Adrenal gland (tissue), 5 donors: ENCODE results near the gene TMEM141.

Experiments used
- CTCF ChIP-seq, 6 experiments: fragments of 450-650 bp in 4 of 6; fragments of 200-600 bp in 2 of 6; sonication (generic) in 1 of 6; IDR thresholded peaks; 1 replicate in 5 of 6; 2 replicates in 1 of 6; pipeline versions ENCODE4 v1.5.1 to v1.8.0; 2016 to 2021; ENCODE audit warnings: antibody characterized with exemption in 6 of 6, mild to moderate bottlenecking in 2 of 6, moderate library complexity in 1 of 6
- POLR2A ChIP-seq, 2 donors: fragments of 450-650 bp; IDR thresholded peaks; one replicate each; pipeline ENCODE4 v1.6.1; 2017; ENCODE audit warnings: antibody characterized with exemption in 2 of 2, mild to moderate bottlenecking in 2 of 2, moderate library complexity in 1 of 2
- donor health status: DM: no; HTN: no; CAD: no.

DNA sequence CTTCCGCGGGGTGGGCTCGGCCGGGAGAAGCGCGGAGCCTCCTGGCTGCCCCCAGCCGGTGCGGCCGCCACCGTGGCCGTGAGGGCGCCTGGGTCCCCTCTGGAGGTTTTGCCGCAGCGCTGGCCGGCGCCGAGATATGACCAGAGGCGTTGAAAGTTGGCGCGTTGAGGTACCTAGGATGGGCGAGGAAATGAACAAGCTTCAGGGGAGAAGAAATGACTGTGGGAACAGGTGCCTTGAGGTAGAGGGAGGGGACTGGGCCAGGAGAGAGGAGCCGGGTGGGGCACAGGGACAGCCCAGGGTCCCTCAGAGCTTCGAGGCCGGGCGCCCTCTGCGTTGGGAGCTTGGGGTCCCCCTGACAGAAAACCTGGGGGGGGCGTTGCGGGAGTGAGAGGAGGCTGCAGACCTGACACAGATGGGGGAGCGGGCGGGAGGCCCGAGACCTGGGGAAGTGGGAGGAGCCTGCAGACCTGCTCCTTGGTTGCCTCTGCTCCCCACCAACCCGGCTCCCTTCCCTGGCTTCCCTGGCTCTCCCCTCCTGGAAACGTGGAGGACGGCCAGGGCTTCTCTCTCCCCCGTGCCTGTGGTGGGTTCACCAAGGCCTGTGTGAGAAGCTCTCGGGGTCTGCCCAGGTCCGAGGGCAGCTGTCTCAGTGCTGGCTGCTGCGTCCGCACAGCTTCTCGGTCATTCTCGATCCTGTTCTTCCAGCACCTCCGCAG, 30.8 kb downstream of the TMEM141 start:
- no peak for TF ChIP-seq CTCF (IDR thresholded peaks at IDR 0.05)
- TF ChIP-seq POLR2A (IDR thresholded peaks at IDR 0.05): no peak
